Epithelial cell of proximal tubule (primary cell): ENCODE data around the gene PRRT4. TPM values are rescaled to one million over a fixed set of nuclear protein-coding genes. Genes with fewer than 3 reads are reported as not detected.

ENCODE experiments used
- DNase-seq: peaks from one replicate; pipeline ENCODE4 v3.0.0-alpha.2; 2011; ENCODE audit warnings: low read depth
- H3K4me3 ChIP-seq: 2 replicates; pipeline ENCODE4 v1.5.1; 2011; ENCODE audit warnings: low read depth, mild to moderate bottlenecking, low read length
- CTCF ChIP-seq: conservative IDR thresholded peaks from 2 replicates; pipeline ENCODE4 v1.5.1; 2012; ENCODE audit warnings: low read depth, mild to moderate bottlenecking, low read length
- total RNA-seq: library from RNA; depleted of rRNA; stranded (reverse); fragments of >200 nt; gene quantifications from 2 replicates; pipeline ENCODE4 v1.2.3, GENCODE V29; 2015

PRRT4 gene
- total RNA-seq, 1 donor from 2014 or later: 1.3 TPM

GRCh38 chr7:128373606-128374005 is 12.1 kb upstream of the PRRT4 start:
- TF ChIP-seq CTCF: no peak
- H3K4me3 ChIP-seq: no peak overlapping the region
- no peak for DNase-seq

- H3K4me3 ChIP-seq: no peak overlapping the region
- DNase-seq: no peak
These were observed 9.0 kb upstream of the PRRT4 start for GRCh38 chr7:128370491-128370890.

GRCh38 chr7:128366986-128367385 is 5.5 kb upstream of the PRRT4 start:
- no peak overlapping the region for H3K4me3 ChIP-seq
- TF ChIP-seq CTCF: no peak
- DNase-seq: no peak

More at GRCh38 chr7:128370491-128370890, 9.0 kb upstream of the PRRT4 start:
- TF ChIP-seq CTCF: no peak

GRCh38 chr7:128366300-128366699 is 4.8 kb upstream of the PRRT4 start:
- no peak for DNase-seq
- TF ChIP-seq CTCF: no peak

GRCh38 chr7:128365432-128365831 is 3.9 kb upstream of the PRRT4 start:
- no peak for DNase-seq
- H3K4me3 ChIP-seq: no peak overlapping the region
- TF ChIP-seq CTCF: no peak

More at GRCh38 chr7:128366300-128366699, 4.8 kb upstream of the PRRT4 start:
- no peak overlapping the region for H3K4me3 ChIP-seq

GRCh38 chr7:128364166-128364870 is 2.8 kb upstream of the PRRT4 start:
- H3K4me3 ChIP-seq: no peak overlapping the region
- DNase-seq: no peak
- TF ChIP-seq CTCF: no peak

GRCh38 chr7:128363261-128363721 is 1.8 kb upstream of the PRRT4 start:
- no peak for DNase-seq
- H3K4me3 ChIP-seq: no peak overlapping the region
- no peak for TF ChIP-seq CTCF
